Astrocyte of the spinal cord (primary cell): Measurements from ENCODE around the gene ESPN.

ENCODE experiments used
- DNase-seq: peaks from one replicate; pipeline ENCODE4 v3.0.0; 2011; ENCODE audit warnings: low read depth, low spot score
- H3K4me3 ChIP-seq: 2 replicates; pipeline ENCODE4 v1.5.1; 2011; ENCODE audit warnings: low read depth, mild to moderate bottlenecking, low read length, moderate library complexity
- in situ Hi-C: cut with HindIII; loops from 2 replicates; pipeline ENCODE4 v1.10.0; 2017; ENCODE audit warnings: low sequenced_read_pairs
- TF ChIP-seq, protein P1 (sequence below): IDR thresholded peaks from 2 replicates; pipeline ENCODE4 v1.5.1; 2012; ENCODE audit warnings: low read depth, mild to moderate bottlenecking, low read length, inconsistent platforms

The ESPN gene

DNA sequence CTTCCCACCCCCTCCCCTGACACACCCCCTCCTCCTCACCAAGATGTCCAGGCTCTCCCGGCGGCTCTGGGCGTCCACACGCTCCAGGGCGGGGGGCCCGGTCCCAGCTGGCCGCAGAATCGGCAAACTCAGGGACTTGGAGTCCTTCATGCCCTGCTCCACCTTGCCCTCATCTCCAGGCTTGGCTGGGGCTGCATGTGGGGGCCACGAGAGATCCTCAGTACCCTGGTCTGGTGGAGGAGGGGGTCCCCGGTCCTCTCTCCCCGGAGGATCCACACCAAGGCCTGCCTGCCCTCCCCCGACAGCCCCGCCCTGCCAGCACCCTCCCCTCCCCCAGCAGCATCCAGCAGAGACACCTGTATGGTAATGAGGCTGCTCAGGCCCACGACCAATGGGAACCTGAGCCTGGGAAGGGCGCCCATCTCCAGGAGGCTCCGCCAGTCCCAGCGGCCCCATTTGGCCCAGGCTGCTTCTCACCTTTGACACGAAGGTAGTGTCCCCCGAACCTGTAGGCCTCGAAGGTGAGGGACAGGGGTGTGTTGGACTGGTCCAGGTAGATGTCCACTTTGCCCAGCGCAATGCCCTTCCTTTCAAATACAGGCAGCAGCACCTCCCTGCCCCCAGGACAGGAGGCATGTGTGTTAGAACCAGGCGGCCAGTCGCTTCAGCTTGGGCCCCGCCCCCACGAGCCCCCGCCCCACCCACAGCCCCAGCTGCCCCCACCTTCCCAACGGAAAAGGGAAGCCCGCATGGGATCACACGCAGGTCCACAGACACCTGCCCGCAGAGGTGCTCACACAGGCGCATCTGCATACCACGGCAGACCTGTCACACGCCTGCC lies 49.6 kb downstream of the ESPN start:
- DNase-seq: no peak
- in situ Hi-C loops: no loop called here

DNA sequence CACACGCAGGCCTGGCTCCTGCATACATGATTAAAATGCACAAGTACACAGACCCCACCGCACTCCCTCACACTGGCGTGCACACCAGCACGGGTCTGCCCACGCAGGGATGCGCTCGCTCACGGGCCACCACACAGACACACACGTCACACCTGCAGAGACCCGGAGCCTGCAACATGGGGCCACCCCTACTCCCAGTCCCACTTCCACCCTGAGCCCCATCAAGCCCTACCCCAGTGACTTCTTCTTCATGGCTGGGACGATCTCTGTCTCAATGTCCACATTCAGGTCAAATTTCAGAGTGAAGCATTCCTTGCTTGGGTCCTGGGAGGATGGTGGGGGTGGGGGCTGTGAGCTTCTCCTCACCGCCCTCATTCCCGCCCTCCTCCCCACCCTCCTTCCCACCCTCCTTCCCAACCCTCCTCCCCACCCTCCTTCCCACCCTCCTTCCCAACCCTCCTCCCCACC lies 50.3 kb downstream of the ESPN start:
- in situ Hi-C loops: no loop called here
- TF ChIP-seq, protein P1, sequence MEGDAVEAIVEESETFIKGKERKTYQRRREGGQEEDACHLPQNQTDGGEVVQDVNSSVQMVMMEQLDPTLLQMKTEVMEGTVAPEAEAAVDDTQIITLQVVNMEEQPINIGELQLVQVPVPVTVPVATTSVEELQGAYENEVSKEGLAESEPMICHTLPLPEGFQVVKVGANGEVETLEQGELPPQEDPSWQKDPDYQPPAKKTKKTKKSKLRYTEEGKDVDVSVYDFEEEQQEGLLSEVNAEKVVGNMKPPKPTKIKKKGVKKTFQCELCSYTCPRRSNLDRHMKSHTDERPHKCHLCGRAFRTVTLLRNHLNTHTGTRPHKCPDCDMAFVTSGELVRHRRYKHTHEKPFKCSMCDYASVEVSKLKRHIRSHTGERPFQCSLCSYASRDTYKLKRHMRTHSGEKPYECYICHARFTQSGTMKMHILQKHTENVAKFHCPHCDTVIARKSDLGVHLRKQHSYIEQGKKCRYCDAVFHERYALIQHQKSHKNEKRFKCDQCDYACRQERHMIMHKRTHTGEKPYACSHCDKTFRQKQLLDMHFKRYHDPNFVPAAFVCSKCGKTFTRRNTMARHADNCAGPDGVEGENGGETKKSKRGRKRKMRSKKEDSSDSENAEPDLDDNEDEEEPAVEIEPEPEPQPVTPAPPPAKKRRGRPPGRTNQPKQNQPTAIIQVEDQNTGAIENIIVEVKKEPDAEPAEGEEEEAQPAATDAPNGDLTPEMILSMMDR: no peak
- DNase-seq: no peak
- no peak overlapping the region for H3K4me3 ChIP-seq

More for the DNA sequence above, 49.6 kb downstream of the ESPN start:
- H3K4me3 ChIP-seq: no peak overlapping the region
- TF ChIP-seq, protein P1: no peak

DNA sequence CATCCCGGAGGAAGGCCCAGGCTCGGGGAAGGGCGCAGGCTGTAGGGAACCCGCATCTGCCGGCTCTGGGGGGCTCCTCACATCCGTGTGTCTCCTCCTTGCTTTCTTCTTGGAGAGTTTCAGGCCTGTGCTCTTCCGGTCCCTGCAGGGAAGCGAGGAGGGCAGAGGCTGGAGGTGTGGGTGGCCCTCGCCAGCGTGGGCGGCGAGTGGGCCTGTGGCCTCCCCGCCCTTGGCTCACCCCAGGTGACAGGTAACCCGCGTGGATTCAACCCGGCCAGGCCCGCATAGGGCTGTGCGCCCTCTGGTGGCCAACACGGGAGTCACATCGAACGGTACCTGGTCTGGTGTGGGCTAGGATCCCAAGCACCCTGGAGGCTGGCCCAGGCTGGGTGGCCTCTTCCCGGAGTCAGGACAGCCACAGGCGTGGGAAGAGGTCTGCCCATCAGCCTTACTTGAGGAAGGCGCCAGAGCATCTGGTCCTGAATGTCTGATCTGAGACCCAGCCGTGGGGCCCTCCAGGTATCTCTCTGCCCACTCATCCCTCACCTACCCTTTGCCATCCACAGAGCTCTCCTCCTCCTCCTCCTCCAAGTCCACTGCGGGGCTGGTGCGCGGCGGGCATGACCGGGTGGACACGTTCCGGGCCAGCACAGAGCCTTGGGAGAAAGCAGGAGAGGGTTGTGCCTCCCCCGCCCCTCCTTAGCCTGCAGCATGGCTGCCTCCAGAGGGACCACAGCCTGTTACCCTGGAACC lies 51.0 kb downstream of the ESPN start:
- TF ChIP-seq, protein P1: peak; percentile 96
- DNase-seq: no peak
- H3K4me3 ChIP-seq: no peak overlapping the region
- in situ Hi-C loops: no loop called here

DNA sequence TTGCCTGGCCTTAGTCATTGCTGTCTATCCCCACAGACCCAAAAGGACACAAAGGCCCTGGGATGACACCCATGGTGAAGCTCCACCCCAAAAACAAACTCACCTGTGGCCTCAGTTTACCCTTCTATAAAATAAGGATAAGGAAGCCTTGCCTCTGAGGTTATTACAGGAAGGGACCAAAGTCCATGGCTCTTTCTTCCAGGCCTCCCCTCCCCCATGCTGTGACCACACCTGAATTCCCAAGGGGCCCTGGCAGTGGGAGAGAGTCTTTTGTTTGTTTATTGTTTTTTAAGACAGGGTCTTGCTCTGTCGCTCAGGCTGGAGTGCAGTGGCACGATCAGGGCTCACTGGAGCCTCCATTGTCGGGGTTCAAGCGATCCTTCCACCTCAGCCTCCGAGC lies 51.9 kb downstream of the ESPN start:
- no peak overlapping the region for H3K4me3 ChIP-seq
- TF ChIP-seq, protein P1: no peak
- no peak for DNase-seq
- in situ Hi-C loops: no loop called here

DNA sequence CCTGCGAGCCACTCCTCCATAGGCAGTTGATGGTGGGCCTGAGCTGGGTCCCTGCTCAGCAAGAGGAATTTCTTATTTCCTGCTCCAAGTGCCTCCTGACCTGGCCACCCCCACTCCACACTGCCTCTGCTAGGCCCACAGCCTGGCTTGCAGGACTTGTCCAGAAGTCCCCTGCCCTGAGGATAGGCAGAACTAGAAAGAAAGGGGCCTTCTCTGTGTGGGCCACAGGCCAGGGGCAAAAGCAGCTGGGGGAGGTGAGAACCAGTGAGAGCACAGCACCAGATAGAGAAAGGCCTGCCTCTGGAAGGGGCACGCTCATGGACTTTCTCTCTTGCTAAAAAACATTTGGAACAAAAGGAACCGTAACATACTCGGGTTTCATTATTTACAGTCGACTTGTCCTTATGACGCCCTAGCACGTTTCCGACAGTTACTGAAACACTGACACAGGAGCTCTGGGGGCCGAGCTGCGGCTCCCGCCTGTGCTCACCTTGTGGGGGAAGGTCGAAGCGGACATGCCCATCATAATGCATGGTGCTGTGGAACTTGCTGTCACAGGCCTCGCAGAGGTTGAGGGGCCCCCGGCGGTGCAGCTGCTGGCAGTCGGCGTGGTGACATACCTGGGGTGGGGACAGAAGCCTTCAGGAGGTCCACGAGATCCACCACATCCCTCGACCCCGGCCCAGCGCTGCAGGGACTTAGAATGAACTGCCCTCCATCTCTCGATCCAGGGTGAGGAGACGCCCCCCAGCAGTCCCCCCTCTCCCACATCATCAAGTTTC lies 52.7 kb downstream of the ESPN start:
- no peak overlapping the region for H3K4me3 ChIP-seq
- TF ChIP-seq, protein P1: no peak
- no peak for DNase-seq
- in situ Hi-C loops: no loop called here

DNA sequence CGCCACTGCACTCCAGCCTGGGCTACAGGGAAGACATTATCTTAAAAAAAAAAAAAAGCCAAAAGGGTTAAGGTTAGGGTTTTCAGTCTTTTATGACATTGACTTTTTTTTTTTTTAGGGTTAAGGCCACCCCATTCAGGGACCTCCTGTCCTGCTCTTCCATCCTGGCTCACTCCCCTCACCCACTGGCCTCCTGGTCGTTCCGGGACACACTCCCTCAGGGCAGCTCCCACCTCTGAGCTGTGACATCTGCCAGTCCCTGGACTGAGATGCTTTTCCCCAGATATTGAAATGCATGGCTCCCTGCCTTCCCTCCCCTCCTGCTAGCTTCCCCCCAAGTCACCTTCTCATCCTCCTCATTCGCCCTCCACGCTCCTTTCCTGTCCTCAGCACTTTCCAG lies 57.2 kb downstream of the ESPN start:
- TF ChIP-seq, protein P1: no peak
- in situ Hi-C loops: no loop called here
- no peak for DNase-seq
- H3K4me3 ChIP-seq: no peak overlapping the region
